Panc1 (cell line): ENCODE results near the gene ADAMTS19.

Experiments
- POLR2AphosphoS5 ChIP-seq: IDR thresholded peaks from 2 replicates; pipeline ENCODE4 v1.6.1; 2012; ENCODE audit warnings: mild to moderate bottlenecking, low read depth, low read length, moderate library complexity
- REST ChIP-seq, 2 experiments: IDR thresholded peaks; 2 replicates each; pipeline ENCODE4 v1.6.1; 2011 to 2012; ENCODE audit warnings: low read depth in 2 of 2, control low read depth in 1 of 2, low read length in 1 of 2, mild to moderate bottlenecking in 1 of 2, moderate library complexity in 1 of 2; ENCODE audit not compliant: insufficient read depth in 1 of 2
- TCF7L2 ChIP-seq: IDR thresholded peaks from 2 replicates; pipeline ENCODE4 v1.6.1; 2011; ENCODE audit warnings: mild to moderate bottlenecking, low read depth, low read length, inconsistent platforms
- TF ChIP-seq, protein P1 (sequence below): fragments of 450-650 bp; IDR thresholded peaks from 2 replicates; pipeline ENCODE4 v1.5.1; 2017; ENCODE audit warnings: mild to moderate bottlenecking

DNA sequence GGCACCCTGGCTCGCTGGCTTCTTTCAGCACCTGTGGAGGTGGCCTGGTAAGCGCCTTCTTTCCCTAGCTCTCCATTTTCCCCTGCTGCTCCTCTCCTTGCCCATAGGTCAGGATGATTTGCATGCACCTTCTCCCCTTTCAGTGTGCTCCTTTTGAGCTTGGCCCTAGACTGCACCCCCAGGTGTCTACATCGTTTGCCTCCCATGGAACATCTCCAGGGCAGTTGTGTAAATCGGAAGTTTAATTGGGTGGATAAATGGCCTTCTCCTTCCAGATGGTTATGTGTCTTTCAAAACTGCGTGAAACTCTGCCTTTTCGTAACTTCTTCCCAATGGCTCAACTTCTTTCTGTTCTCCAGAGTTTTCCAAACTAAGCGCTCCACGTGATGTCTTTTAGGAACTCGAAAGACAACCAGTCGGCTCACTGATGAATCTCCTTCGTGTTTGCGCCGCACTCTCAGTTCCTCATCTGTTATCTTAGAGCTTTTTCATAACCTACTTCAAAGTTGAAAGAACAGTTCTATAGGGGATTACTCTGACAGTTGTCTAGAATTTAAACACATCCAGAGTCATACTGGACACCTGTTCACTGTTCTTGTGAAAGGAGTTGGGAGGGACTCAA is 1.7 kb downstream of the ADAMTS19 start:
- TF ChIP-seq, protein P1, sequence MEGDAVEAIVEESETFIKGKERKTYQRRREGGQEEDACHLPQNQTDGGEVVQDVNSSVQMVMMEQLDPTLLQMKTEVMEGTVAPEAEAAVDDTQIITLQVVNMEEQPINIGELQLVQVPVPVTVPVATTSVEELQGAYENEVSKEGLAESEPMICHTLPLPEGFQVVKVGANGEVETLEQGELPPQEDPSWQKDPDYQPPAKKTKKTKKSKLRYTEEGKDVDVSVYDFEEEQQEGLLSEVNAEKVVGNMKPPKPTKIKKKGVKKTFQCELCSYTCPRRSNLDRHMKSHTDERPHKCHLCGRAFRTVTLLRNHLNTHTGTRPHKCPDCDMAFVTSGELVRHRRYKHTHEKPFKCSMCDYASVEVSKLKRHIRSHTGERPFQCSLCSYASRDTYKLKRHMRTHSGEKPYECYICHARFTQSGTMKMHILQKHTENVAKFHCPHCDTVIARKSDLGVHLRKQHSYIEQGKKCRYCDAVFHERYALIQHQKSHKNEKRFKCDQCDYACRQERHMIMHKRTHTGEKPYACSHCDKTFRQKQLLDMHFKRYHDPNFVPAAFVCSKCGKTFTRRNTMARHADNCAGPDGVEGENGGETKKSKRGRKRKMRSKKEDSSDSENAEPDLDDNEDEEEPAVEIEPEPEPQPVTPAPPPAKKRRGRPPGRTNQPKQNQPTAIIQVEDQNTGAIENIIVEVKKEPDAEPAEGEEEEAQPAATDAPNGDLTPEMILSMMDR: peak; percentile 33
- TF ChIP-seq POLR2AphosphoS5 (no peak), TCF7L2 (no peak), REST (IDR thresholded peaks at IDR 0.05; ENCODE audit: insufficient read depth in 1 of 2, low read depth in 2 of 2, low read length in 1 of 2) (no peak)
